ENCODE results near the gene NF1.

- no peak for TF ChIP-seq CTCF (IDR thresholded peaks at IDR 0.05)
- no peak for TF ChIP-seq POLR2A (IDR thresholded peaks at IDR 0.05; ENCODE audit: low read depth)
Observed at GRCh38 chr17:31167111-31167510, 72.3 kb downstream of the NF1 start.
